ENCODE results near the gene AATK.

AATK gene

GRCh38 chr17:81179861-81180260 lies 13.8 kb upstream of the AATK start:
- DNase-seq: no peak

GRCh38 chr17:81179220-81179619 lies 13.2 kb upstream of the AATK start:
- DNase-seq: no peak

DNA sequence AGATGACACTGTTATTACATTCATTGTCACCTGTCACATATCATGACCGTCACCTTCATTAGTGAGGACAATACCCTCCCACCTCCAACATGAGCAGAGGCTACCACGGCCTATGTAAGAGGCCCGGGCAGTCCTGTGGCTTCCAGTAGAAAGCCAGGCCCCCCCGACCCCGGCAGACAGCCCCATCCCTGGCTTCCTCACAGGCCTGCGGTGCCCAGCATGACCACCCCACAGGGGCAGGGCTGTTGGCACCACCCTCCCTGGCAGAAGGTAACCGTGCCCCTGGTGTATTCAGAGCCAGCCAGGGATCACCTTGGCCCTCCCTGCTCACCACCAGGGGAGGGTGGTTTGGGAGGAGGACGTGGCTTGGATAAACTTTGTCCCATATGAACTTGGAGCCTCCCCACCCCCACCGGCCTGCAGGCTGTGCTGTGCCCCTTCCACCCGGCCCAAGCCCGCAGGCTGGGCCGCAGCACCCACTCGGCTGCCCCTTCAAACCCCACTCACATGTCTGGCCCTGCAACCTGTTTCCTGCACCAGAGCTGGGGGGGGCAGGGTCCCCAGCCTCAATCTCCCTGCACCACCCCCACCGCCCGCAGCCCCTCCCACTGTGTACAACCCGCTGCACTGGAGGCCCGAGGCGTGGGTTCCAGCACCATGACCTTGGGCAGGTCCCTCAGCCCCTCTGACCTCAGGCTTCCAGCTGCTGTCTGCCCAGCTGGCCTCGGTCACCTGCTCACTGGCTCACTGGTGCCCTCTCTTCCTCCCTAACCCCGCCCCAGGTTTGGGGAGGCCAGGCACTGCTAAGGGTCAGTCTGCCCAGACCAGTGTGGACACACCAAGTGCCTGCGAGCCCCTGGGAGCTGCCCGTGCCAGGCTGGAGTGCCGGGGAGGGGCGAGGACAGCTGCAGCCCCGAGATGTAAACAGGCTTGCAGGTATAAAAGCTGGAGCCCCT lies 12.4 kb upstream of the AATK start:
- DNase-seq: no peak

GRCh38 chr17:81176666-81177065 lies 10.6 kb upstream of the AATK start:
- no peak for DNase-seq

DNA sequence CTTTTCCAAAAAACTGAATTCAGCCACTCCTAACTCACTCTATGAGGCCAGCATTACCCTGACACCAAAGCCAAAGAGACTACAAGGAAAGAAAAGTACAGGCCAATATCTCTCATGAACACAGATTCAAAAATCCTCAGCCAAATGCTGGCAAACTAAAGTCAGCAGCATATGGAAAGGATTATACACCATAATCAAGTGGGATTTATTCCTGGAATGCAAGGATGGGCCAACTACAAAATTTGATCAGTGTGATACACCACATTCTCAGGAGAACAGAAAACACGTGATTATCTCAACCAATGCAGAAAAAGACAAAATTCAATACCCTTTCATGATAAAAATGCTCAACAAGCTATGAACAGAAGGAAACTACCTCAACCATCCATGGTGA lies 7.7 kb upstream of the AATK start:
- DNase-seq: no peak

DNA sequence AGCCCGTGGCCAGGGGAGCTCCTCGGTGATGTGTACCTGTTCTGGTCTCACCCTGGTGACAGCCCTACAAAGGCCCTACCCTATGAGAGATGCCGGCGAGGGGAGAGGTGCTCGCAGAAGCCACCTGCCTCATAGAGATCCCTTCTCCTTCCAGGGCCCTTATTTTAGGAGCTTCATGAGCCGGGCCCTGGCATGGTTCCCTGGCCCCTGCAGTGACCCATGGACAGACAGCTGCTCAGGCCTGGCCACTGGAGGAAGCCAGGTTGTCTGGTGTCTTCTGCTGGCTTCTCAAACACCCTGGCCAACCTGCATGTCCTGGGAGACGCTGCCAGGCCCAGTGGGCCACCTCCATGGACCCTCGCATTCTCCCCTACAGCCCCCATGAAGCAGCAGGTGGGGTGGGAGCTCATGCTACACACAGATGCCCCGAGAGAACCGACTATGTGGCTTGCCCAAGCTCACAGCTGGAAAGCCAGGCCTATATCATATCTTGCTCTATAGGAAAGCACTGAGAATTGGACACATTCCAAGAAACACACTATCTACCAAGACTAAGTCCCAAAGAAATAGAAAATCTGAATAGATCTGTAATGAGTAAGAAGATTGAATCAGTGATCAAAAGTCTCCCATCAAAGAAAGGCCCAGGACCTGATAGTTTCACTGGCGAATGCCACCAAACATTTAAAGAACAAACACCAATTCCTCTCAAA lies 7.2 kb upstream of the AATK start:
- DNase-seq: no peak

GRCh38 chr17:81171941-81172340 lies 5.9 kb upstream of the AATK start:
- DNase-seq: no peak

DNA sequence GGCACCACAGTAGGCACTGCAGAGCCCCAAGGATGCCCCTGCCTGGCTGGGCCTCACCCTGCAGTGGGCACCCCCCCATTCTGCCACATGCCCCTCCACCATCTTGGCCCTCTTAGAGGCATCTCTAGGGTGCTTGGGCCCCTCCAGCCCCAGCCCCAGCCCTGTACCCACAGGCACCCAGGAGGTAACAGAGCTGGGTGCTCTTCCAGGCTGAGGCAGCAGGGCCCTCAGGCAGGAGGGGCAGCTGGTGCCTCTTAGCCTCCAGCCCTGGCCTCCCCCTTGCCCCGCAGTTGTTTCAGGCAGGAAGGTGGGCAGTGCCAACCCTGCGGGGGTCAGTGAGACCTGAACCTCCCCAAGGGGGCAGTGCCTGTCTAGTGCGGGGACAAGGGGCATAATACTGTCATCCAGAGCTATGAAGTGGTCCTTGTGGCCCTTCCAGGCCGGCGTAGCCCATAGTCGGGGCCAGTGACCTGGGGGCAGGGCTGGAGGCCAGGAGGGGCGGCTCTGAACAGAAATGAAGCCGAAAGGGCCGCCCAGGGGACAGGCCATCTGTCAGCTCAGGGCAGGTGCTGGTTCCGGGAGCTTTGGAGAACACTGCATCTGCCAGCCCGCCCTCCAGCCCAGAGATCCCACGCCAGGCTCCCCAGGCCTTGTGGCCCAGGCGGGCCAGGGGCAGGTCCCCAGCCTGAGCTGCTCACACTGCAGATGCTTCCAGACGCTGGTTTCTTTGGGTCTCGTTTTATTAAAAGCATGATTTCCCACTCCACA lies 4.9 kb upstream of the AATK start:
- DNase-seq: no peak

- DNase-seq: no peak
These were observed 3.9 kb upstream of the AATK start for GRCh38 chr17:81169870-81170309.

DNA sequence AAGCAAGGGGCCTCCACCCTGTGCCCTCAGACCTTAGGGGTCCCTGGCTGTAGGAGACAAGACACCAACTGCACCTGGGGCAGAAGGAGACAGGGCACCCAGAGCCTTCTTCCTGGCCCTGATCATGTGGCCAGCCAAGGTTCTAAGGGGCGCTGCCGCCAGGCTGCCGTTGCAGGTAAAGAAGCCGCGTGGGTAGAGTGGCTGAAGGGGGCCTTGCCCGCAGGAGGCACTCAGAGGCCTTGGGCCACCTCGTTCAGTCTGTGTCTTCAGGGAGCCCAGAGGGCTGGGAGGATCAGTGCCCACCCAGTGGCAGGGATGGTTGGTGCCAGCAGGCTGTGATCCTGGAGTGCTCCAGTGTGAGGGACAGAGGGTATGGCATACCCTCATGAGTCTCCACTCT lies 1.6 kb upstream of the AATK start:
- DNase-seq: no peak

DNA sequence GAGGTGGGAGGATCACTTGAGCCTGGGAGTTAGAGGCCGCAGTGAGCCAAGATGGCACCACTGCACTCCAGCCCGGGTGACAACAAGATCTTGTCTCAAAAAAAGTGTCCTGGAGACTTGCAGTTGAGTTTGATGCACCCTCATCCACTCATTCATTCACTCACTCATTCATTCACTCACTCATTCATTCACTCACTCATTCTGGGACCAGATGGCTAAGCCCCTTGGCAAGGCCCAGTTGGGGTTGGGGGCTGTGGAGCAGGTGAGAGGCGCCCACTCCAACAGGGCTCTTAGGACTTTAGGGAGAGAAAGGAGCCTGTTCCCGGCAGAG lies 1.1 kb upstream of the AATK start:
- DNase-seq: no peak

DNA sequence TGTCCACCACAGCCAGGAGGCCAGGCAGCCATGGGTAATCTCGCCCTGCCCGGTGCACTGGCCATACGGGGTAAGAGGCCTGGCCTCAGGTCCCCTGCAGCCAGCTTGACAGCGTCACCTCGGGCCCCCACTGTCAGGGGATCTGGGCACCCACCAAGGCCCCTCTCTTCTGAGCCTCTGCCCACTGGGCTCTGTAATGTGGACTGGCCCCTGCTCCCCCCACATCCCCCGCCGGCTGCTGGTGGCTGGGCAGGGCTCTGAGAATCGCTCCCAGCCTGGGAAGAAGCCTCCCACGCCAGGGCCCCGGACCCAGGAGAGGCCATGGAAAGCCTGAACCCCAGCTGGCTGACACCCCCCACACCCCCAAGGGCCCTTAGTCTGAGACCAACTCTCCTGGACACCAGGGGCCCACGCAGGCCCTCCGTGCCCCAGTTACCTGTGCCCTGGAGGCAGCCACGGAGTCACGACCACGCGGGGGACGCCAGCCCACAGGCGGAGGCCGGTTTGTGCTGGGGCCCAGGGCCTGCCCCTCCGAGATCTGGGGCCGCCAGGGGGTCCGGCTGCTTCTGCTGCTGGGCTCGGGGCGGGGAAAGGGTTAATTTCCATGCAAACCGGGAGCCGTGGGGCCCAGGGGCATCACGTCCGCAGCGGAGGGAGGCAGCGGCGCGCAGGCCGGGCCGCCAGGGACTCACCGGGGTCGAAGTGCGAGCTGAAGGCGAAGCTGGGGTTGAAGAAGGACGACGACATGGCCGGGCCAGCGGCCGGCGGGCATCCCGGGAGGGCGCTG lies 582 bp downstream of the AATK start, which contains the start of gene PVALEF:
PVALEF (plus strand) TSS at position 262 of the 787 bp plus-strand sequence. CDS start 15,720 bp downstream, outside the sequence.
- no peak for DNase-seq

DNA sequence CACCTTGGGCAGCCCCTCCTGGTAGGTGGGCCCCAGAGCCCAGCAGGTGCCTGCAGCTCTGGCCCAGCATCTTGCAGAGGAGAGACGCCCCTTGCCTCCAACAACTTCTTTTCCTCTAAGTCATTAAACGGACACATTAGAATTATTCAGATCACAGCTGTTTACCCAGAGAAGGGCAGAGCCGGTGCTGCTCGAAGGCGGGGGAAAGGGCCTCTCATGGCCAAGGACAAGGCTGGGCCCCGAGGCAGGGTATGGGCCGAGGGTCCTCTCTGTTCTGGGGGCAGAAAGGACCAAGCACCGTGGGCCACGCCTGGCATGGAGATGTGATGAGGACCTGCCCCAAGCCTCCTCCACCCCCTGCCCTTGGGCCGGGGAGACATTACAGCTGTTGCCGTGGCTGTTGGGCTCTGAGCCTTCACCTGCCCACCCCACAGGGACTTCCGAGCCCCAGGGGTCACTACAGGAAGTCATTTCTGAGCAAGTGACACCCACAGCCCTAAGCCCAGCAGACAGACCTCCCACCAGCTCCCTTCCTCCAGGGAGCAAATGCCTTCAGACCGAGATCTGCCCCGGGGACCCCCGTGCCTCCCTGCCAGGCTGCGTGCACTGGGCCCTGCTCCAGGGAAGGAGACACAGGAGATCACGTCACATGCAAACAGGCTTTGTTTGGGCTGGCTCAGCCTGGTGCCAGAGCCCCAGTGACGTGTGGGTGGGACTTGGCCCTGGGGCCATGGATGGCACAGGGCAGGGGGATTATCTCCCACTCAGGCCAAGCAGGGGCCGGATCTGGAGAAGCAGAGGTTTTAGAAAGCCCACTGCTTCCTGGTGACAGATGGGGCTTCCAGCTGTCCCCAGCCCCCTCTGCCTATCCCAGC lies 1.4 kb downstream of the AATK start:
- no peak for DNase-seq

GRCh38 chr17:81163703-81164370 lies 2.2 kb downstream of the AATK start:
- DNase-seq: no peak

DNA sequence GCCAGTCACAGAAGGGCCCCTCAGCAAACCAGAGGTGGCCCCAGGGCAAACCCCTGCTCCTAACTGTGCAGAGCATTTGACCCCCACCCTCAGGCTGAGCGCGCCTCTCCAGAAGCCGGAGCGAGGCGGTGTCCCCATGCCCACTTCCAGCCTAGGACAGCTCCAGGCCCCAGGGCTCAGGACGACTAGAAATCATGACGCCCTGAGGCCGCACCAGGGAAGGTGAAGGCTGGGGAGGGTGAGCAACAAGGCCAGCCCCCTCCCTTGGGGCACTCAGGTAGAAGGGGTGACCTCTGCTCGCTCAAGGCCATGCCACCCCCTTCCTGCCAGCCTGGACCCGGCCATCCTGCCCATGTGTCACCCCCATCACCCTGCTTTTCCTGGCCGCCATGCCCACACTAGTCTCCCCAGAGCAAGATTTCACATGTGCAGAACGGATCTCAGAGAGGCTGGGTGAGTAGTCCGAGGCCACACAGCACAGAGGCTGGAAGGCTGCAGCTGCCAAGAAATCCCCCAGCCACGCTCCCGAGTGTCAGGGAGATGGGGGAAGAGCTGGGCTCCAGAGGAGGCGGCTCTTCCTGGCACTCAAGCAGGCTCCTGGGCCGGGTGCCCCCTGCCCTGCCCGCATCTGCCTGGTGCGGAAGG lies 2.8 kb downstream of the AATK start:
- DNase-seq: no peak

GRCh38 chr17:81162491-81162890 lies 3.5 kb downstream of the AATK start:
- DNase-seq: no peak

DNA sequence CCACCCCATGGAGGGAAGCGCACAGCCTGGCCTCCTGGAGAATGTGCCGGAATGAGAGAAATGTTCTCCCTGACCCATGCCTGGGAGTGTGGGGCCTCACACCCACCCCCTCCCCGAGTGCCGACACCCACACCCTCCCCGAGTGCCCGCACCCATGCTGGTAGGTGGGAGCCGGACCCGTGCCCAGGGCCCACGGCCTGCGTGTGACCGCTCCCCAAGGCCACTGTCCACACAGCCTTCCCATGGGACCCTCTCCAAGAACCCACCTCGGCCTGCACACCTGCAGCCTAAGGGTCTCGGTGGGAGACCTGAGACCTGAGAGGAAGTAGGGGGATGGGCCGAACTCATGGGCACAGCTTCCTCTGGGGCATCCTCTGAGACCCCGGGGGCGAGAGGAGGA lies 4.0 kb downstream of the AATK start:
- no peak for DNase-seq

GRCh38 chr17:81161536-81161935 lies 4.5 kb downstream of the AATK start:
- no peak for DNase-seq

DNA sequence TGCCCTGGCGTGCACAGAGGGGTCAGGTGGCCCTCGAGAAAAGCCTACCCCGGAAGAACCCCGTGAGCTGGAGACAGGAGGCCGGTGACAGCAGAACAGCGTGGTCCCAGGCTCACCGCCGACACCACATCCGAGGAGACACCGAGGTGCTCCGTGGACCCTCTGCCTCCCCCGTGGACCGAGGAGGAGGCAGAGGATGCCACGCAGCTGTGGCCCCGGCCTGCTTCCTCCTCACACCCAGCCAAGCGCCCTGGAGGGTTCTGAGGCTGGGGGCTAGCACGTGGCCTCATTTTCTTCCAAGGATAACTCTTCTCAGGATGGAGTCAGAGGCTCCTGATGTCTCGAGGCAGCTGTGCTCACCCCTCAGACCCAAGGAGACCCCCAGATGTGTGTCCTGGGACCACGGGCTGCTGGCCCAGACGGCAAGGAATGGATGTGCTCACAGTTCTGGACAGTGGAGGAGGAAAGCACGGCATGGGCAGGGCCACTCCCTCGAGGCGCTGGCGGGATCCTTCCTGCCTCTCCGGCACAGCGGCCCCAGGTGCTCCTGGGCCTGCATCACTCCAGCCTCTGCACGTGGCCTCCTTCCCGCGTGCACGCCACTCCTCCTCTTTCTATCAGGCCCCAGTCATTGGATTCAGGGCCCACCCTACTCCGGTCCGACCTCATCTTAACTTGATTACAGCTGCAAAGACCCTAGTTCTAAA lies 5.1 kb downstream of the AATK start:
- DNase-seq: no peak

- no peak for DNase-seq
These were observed 5.7 kb downstream of the AATK start for GRCh38 chr17:81160306-81160705.

Data from activated CD4-positive, alpha-beta T cell treated with anti-CD3 and anti-CD28 coated beads, Interleukin-10, Interleukin-2, amounts not matched to agents 100 ng/mL and 50 ng/mL, durations not matched to agents 16 hours and 8 hours (primary cell).